ENCODE measurements around the gene C10orf71. TPM values are rescaled to one million over a fixed set of nuclear protein-coding genes. Genes with fewer than 3 reads are reported as not detected.

C10orf71 gene
- total RNA-seq, 1 experiment from 2014 or later, result not detected

- Histone ChIP-seq H3K4me1 (no peaks in the 10 kb centered on the region), H3K36me3 (ENCODE audit: control insufficient read depth, insufficient read depth, low read length) (no peaks in the 10 kb centered on the region), H3K27me3 (replicated peaks; ENCODE audit: control insufficient read depth, insufficient read depth, low read length) (no peaks in the 10 kb centered on the region), H3K9me3 (no peaks in the 10 kb centered on the region), H3K4me3 (ENCODE audit: low read depth, low read length) (no peak overlapping the region)
- POLR2A ChIA-PET, result no interaction called here
- no peak for TF ChIP-seq CTCF (IDR thresholded peaks at IDR 0.05; ENCODE audit: insufficient read depth in 1 of 2, low read depth in 1 of 2, low read length in 1 of 2, severe bottlenecking in 1 of 2, unreplicated experiment in 1 of 2)
- no peak for DNase-seq
- CTCF ChIA-PET, result no interaction called here
- H3K27ac Mint-ChIP-seq (ENCODE audit: unreplicated experiment), result no peak overlapping the region
- BruUV-seq (replicated peaks), result no TSS peak
- H3K36me3 Mint-ChIP-seq (ENCODE audit: insufficient read depth, unreplicated experiment), result no peaks in the 10 kb centered on the region
- H3K27me3 Mint-ChIP-seq (ENCODE audit: insufficient read depth, unreplicated experiment), result peaks cover 34% of the 10 kb centered on the region
- H3K9me3 Mint-ChIP-seq (ENCODE audit: unreplicated experiment), result no peaks in the 10 kb centered on the region
- no peak overlapping the region for H3K4me3 Mint-ChIP-seq (ENCODE audit: unreplicated experiment)
- H3K4me1 Mint-ChIP-seq (ENCODE audit: low read depth, unreplicated experiment), result no peaks in the 10 kb centered on the region
- intact Hi-C loops (cut with micrococcal nuclease; ENCODE audit: unreplicated experiment), result no loop called here
Measured at GRCh38 chr10:49273082-49273465, 25.9 kb upstream of the C10orf71 start.

- no peak for TF ChIP-seq CTCF (IDR thresholded peaks at IDR 0.05; ENCODE audit: insufficient read depth in 1 of 2, low read depth in 1 of 2, low read length in 1 of 2, severe bottlenecking in 1 of 2, unreplicated experiment in 1 of 2)
- Mint-ChIP-seq H3K9me3 (ENCODE audit: unreplicated experiment) (no peaks in the 10 kb centered on the region), H3K36me3 (ENCODE audit: insufficient read depth, unreplicated experiment) (no peaks in the 10 kb centered on the region), H3K4me1 (ENCODE audit: low read depth, unreplicated experiment) (no peaks in the 10 kb centered on the region), H3K4me3 (ENCODE audit: unreplicated experiment) (no peak overlapping the region), H3K27me3 (ENCODE audit: insufficient read depth, unreplicated experiment) (peaks cover 34% of the 10 kb centered on the region), H3K27ac (ENCODE audit: unreplicated experiment) (no peak overlapping the region)
- Histone ChIP-seq H3K36me3 (ENCODE audit: control insufficient read depth, insufficient read depth, low read length) (no peaks in the 10 kb centered on the region), H3K9me3 (no peaks in the 10 kb centered on the region), H3K4me3 (ENCODE audit: low read depth, low read length) (no peak overlapping the region), H3K4me1 (no peaks in the 10 kb centered on the region), H3K27me3 (replicated peaks; ENCODE audit: control insufficient read depth, insufficient read depth, low read length) (no peaks in the 10 kb centered on the region)
- ChIA-PET CTCF (no interaction called here), POLR2A (no interaction called here)
- BruUV-seq (replicated peaks), result no TSS peak
- DNase-seq, result no peak
- intact Hi-C loops (cut with micrococcal nuclease; ENCODE audit: unreplicated experiment), result no loop called here
Measured at GRCh38 chr10:49273626-49274025, 25.3 kb upstream of the C10orf71 start.

GRCh38 chr10:49274886-49275285 is 24.1 kb upstream of the C10orf71 start:
- Mint-ChIP-seq H3K27ac (ENCODE audit: unreplicated experiment) (no peak overlapping the region), H3K27me3 (ENCODE audit: insufficient read depth, unreplicated experiment) (peaks cover 38% of the 10 kb centered on the region), H3K9me3 (ENCODE audit: unreplicated experiment) (no peaks in the 10 kb centered on the region), H3K36me3 (ENCODE audit: insufficient read depth, unreplicated experiment) (no peaks in the 10 kb centered on the region), H3K4me3 (ENCODE audit: unreplicated experiment) (no peak overlapping the region), H3K4me1 (ENCODE audit: low read depth, unreplicated experiment) (no peaks in the 10 kb centered on the region)
- TF ChIP-seq CTCF (IDR thresholded peaks at IDR 0.05; ENCODE audit: insufficient read depth in 1 of 2, low read depth in 1 of 2, low read length in 1 of 2, severe bottlenecking in 1 of 2, unreplicated experiment in 1 of 2), result no peak
- H3K36me3 ChIP-seq (ENCODE audit: control insufficient read depth, insufficient read depth, low read length), result no peaks in the 10 kb centered on the region
- H3K4me1 ChIP-seq, result no peaks in the 10 kb centered on the region
- no TSS peak for BruUV-seq (replicated peaks)
- no peak overlapping the region for H3K4me3 ChIP-seq (ENCODE audit: low read depth, low read length)
- H3K27me3 ChIP-seq (replicated peaks; ENCODE audit: control insufficient read depth, insufficient read depth, low read length), result no peaks in the 10 kb centered on the region
- H3K9me3 ChIP-seq, result no peaks in the 10 kb centered on the region
- POLR2A ChIA-PET, result no interaction called here
- CTCF ChIA-PET, result no interaction called here
- intact Hi-C loops (cut with micrococcal nuclease; ENCODE audit: unreplicated experiment), result no loop called here
- DNase-seq, result no peak

Data from Caco-2 (cell line).